Cardiac fibroblast (primary cell): ENCODE measurements around the gene ATP10D.
"Not testable (repeated sequence)": the region's sequence is repeated elsewhere in the genome, so short reads cannot be mapped to it uniquely, and the experiment has no call there.

Experiments used
- DNase-seq, 2 donors: peaks; one replicate each; pipeline versions ENCODE4 v3.0.0 to v3.0.0-alpha.2; 2010; ENCODE audit warnings: low read depth in 2 of 2
- H3K4me3 ChIP-seq, 2 donors: replicated peaks in 1 of 2; 1 replicate in 1 of 2; 2 replicates in 1 of 2; pipeline ENCODE4 v1.5.1; 2011; ENCODE audit warnings: low read depth in 2 of 2, low read length in 2 of 2, mild to moderate bottlenecking in 2 of 2, moderate library complexity in 1 of 2
- CTCF ChIP-seq: IDR thresholded peaks from one replicate; pipeline ENCODE4 v1.5.1; 2011; ENCODE audit warnings: low read depth, mild to moderate bottlenecking, low read length, inconsistent platforms

ATP10D gene

GRCh38 chr4:47519239-47519883 is 34.3 kb downstream of the ATP10D start:
- no peak for DNase-seq

GRCh38 chr4:47525154-47525819 is 40.2 kb downstream of the ATP10D start:
- no peak overlapping the region for H3K4me3 ChIP-seq
- no peak for TF ChIP-seq CTCF
- peak; percentile 94 for DNase-seq

More at GRCh38 chr4:47519239-47519883, 34.3 kb downstream of the ATP10D start:
- no peak overlapping the region for H3K4me3 ChIP-seq
- no peak for TF ChIP-seq CTCF

GRCh38 chr4:47526281-47526680 is 41.2 kb downstream of the ATP10D start:
- peak; percentile 24 to 41 for DNase-seq
- no peak overlapping the region for H3K4me3 ChIP-seq
- no peak for TF ChIP-seq CTCF

- H3K4me3 ChIP-seq = not testable (repeated sequence)
- peak; percentile 74 to 77 for DNase-seq
Observed at GRCh38 chr4:47528646-47529045, 43.6 kb downstream of the ATP10D start.

- no peak overlapping the region for H3K4me3 ChIP-seq
- TF ChIP-seq CTCF = no peak
- peak in 1 of 2 donors; percentile 51 for DNase-seq
Observed at GRCh38 chr4:47530801-47531200, 45.7 kb downstream of the ATP10D start.

GRCh38 chr4:47531241-47531953 is 46.3 kb downstream of the ATP10D start:
- DNase-seq = peak; percentile 77 to 93
- no peak for TF ChIP-seq CTCF
- no peak overlapping the region for H3K4me3 ChIP-seq

GRCh38 chr4:47531954-47532321 is 46.9 kb downstream of the ATP10D start:
- no peak overlapping the region for H3K4me3 ChIP-seq
- TF ChIP-seq CTCF = no peak
- no peak for DNase-seq
